DOHH2 (cell line): ENCODE measurements around the gene DBX1.

Experiments
- CTCF ChIP-seq: fragments of 200-600 bp; sonication (generic); IDR thresholded peaks from one replicate; pipeline ENCODE4 v1.5.1; 2014; ENCODE audit warnings: antibody characterized with exemption, mild to moderate bottlenecking, low read depth, low read length; ENCODE audit not compliant: poor library complexity, severe bottlenecking
- EZH2phosphoT487 ChIP-seq: fragments of 200-600 bp; sonication (generic); IDR thresholded peaks from 2 replicates; pipeline ENCODE4 v1.6.1; 2017; ENCODE audit warnings: borderline replicate concordance, mild to moderate bottlenecking, antibody characterized with exemption, low read length, moderate library complexity, mixed read lengths

GRCh38 chr11:20117291-20117690, 43.0 kb downstream of the DBX1 start:
- TF ChIP-seq CTCF: no peak
- no peak for TF ChIP-seq EZH2phosphoT487
